Fibroblast of skin of abdomen (primary cell): Measurements from ENCODE around the gene ANO10.
A peak's percentile ranks its signal among the peaks of the same experiment; 100 is the strongest.
"Not testable (repeated sequence)": the region's sequence is repeated elsewhere in the genome, so short reads cannot be mapped to it uniquely, and the experiment has no call there.

Experiments
- DNase-seq: peaks from one replicate; pipeline ENCODE4 v3.0.0-alpha.2; 2013

The ANO10 gene

GRCh38 chr3:43465109-43465508 is 156.7 kb downstream of the ANO10 start:
- no peak for DNase-seq

- not testable (repeated sequence) for DNase-seq
Measured at GRCh38 chr3:43462566-43462965, 159.2 kb downstream of the ANO10 start.

- no peak for DNase-seq
Measured at GRCh38 chr3:43461345-43461744, 160.5 kb downstream of the ANO10 start.

GRCh38 chr3:43457038-43457437 is 164.8 kb downstream of the ANO10 start:
- DNase-seq = not testable (repeated sequence)

GRCh38 chr3:43455233-43455632 is 166.6 kb downstream of the ANO10 start:
- peak; percentile 21 for DNase-seq

- no peak for DNase-seq
Measured at GRCh38 chr3:43453981-43454380, 167.8 kb downstream of the ANO10 start.

GRCh38 chr3:43451670-43452254 is 170.0 kb downstream of the ANO10 start:
- no peak for DNase-seq

- DNase-seq = no peak
Measured at GRCh38 chr3:43448098-43448497, 173.7 kb downstream of the ANO10 start.

- DNase-seq = no peak
Measured at GRCh38 chr3:43445820-43446219, 176.0 kb downstream of the ANO10 start.

- no peak for DNase-seq
Measured at GRCh38 chr3:43442872-43443395, 178.9 kb downstream of the ANO10 start.

GRCh38 chr3:43436507-43437140 is 185.2 kb downstream of the ANO10 start:
- DNase-seq = no peak

GRCh38 chr3:43435706-43436105 is 186.1 kb downstream of the ANO10 start:
- DNase-seq = no peak

- no peak for DNase-seq
Measured at GRCh38 chr3:43434431-43434830, 187.4 kb downstream of the ANO10 start.

GRCh38 chr3:43432462-43432861 is 189.3 kb downstream of the ANO10 start:
- DNase-seq = no peak

- DNase-seq = no peak
Measured at GRCh38 chr3:43426388-43426787, 195.4 kb downstream of the ANO10 start.

GRCh38 chr3:43425829-43426228 is 196.0 kb downstream of the ANO10 start:
- no peak for DNase-seq

- no peak for DNase-seq
Measured at GRCh38 chr3:43423639-43424038, 198.2 kb downstream of the ANO10 start.

GRCh38 chr3:43423142-43423541 is 198.7 kb downstream of the ANO10 start:
- no peak for DNase-seq

GRCh38 chr3:43418601-43419272 is 203.1 kb downstream of the ANO10 start:
- peak; percentile 5 for DNase-seq

GRCh38 chr3:43417133-43417532 is 204.7 kb downstream of the ANO10 start:
- no peak for DNase-seq

- DNase-seq = no peak
Measured at GRCh38 chr3:43415088-43415487, 206.7 kb downstream of the ANO10 start.

- DNase-seq = no peak
Measured at GRCh38 chr3:43413676-43414368, 208.0 kb downstream of the ANO10 start.

- DNase-seq = no peak
Measured at GRCh38 chr3:43411429-43411828, 210.4 kb downstream of the ANO10 start.
